SK-N-SH (cell line): ENCODE measurements around the gene TRMT1L. TPM values are rescaled to one million over a fixed set of nuclear protein-coding genes. Genes with fewer than 3 reads are reported as not detected.

Experiments
- CTCF ChIA-PET: fragments of 300-600, 350-600 bp; formaldehyde crosslinking; extraction: SDS; loops from one replicate; lab custom pipeline; 2021; lab: Yijun Ruan, JAX
- POLR2A ChIA-PET: fragments of 350-600 bp; sonication (Branson Sonifier 250); formaldehyde crosslinking; extraction: SDS; loops from one replicate; lab custom pipeline; 2020; ENCODE audit warnings: antibody characterized with exemption, inconsistent platforms; lab: Yijun Ruan, JAX
- DNase-seq: peaks from one replicate; pipeline ENCODE4 v3.0.0; 2012
- H2AFZ ChIP-seq: fragments of 200-600 bp; sonication (generic); 2 replicates; pipeline ENCODE4 v1.8.1; 2016; ENCODE audit warnings: antibody characterized with exemption, mild to moderate bottlenecking, low read depth
- H3F3A ChIP-seq: fragments of 200-600 bp; sonication (generic); replicated peaks from 2 replicates; pipeline ENCODE3; 2016; ENCODE audit warnings: antibody characterized with exemption, mild to moderate bottlenecking; ENCODE audit not compliant: insufficient read depth
- H3K27ac ChIP-seq, 2 experiments: fragments of 200-500 bp in 1 of 2; fragments of 200-600 bp in 1 of 2; sonication (Bioruptor generic) in 1 of 2; sonication (generic), shearing (Covaris generic) in 1 of 2; 2 replicates each; pipeline versions ENCODE4 v1.5.1 to v1.6.1; 2014 to 2016; ENCODE audit warnings: low read depth in 2 of 2, inconsistent platforms in 1 of 2, low read length in 1 of 2, mild to moderate bottlenecking in 1 of 2, mixed read lengths in 1 of 2
- H3K27me3 ChIP-seq: fragments of 200-600 bp; sonication (generic), shearing (Covaris generic); 2 replicates; pipeline ENCODE4 v1.6.1; 2016; ENCODE audit warnings: mixed run types; ENCODE audit not compliant: insufficient read depth
- H3K36me3 ChIP-seq, 2 experiments: fragments of 200-500 bp in 1 of 2; fragments of 200-600 bp in 1 of 2; sonication (Bioruptor generic) in 1 of 2; sonication (generic) in 1 of 2; replicated peaks in 1 of 2; 2 replicates each; pipeline versions ENCODE3 to v1.5.1; 2014 to 2016; ENCODE audit warnings: low read length in 1 of 2, mild to moderate bottlenecking in 1 of 2; ENCODE audit not compliant: insufficient read depth in 2 of 2, control insufficient read depth in 1 of 2
- H3K4me1 ChIP-seq, 2 experiments: fragments of 200-500 bp in 1 of 2; fragments of 200-600 bp in 1 of 2; sonication (Bioruptor generic) in 1 of 2; sonication (generic), shearing (Covaris generic) in 1 of 2; 2 replicates each; pipeline versions ENCODE4 v1.5.1 to v1.6.1; 2014 to 2016; ENCODE audit warnings: low read depth in 1 of 2, low read length in 1 of 2, mixed run types in 1 of 2; ENCODE audit not compliant: insufficient read depth in 2 of 2, control insufficient read depth in 1 of 2
- H3K4me2 ChIP-seq: fragments of 200-600 bp; sonication (generic), shearing (Covaris generic); 2 replicates; pipeline ENCODE4 v1.6.1; 2017; ENCODE audit warnings: mixed run types
- H3K4me3 ChIP-seq, 2 experiments: fragments of 200-500 bp in 1 of 2; fragments of 200-600 bp in 1 of 2; sonication (Bioruptor generic) in 1 of 2; sonication (generic), shearing (Covaris generic) in 1 of 2; 2 replicates each; pipeline versions ENCODE4 v1.5.1 to v1.8.1; 2014 to 2016; ENCODE audit warnings: low read depth in 2 of 2, inconsistent platforms in 1 of 2, low read length in 1 of 2, mild to moderate bottlenecking in 1 of 2, mixed read lengths in 1 of 2, moderate library complexity in 1 of 2
- H3K79me2 ChIP-seq: fragments of 200-600 bp; sonication (generic); 2 replicates; pipeline ENCODE4 v1.8.1; 2017; ENCODE audit warnings: mild to moderate bottlenecking; ENCODE audit not compliant: insufficient read depth
- H3K9ac ChIP-seq: fragments of 200-600 bp; sonication (generic); 2 replicates; pipeline ENCODE4 v1.6.1; 2017; ENCODE audit warnings: mixed run types
- H3K9me2 ChIP-seq: fragments of 200-600 bp; sonication (generic); 2 replicates; pipeline ENCODE4 v1.6.1; 2017; ENCODE audit warnings: mixed run types
- H3K9me3 ChIP-seq: fragments of 200-600 bp; sonication (generic); 2 replicates; pipeline ENCODE4 v1.6.1; 2017; ENCODE audit warnings: mixed run types, mild to moderate bottlenecking, moderate library complexity
- H4K20me1 ChIP-seq: fragments of 200-600 bp; sonication (generic); 2 replicates; pipeline ENCODE4 v1.6.1; 2017; ENCODE audit warnings: mild to moderate bottlenecking, mixed run types; ENCODE audit not compliant: insufficient read depth
- EP300 ChIP-seq, 2 experiments: IDR thresholded peaks; 2 replicates each; pipeline versions ENCODE4 v1.4.0 to v1.6.1; 2012; ENCODE audit warnings: borderline replicate concordance in 1 of 2, low read depth in 1 of 2, low read length in 1 of 2
- FOSL2 ChIP-seq: IDR thresholded peaks from 2 replicates; pipeline ENCODE4 v1.4.0; 2012; ENCODE audit warnings: low read depth, mild to moderate bottlenecking, moderate library complexity, borderline replicate concordance
- FOXM1 ChIP-seq: IDR thresholded peaks from 2 replicates; pipeline ENCODE4 v1.4.0; 2012; ENCODE audit warnings: low read depth, mild to moderate bottlenecking
- GABPA ChIP-seq: IDR thresholded peaks from 2 replicates; pipeline ENCODE4 v1.4.0; 2012; ENCODE audit warnings: low read depth, mild to moderate bottlenecking
- IRF3 ChIP-seq: fragments of 150-350 bp; IDR thresholded peaks from 2 replicates; pipeline ENCODE4 v1.6.1; 2016; ENCODE audit warnings: mild to moderate bottlenecking, low read depth, low read length
- JUND ChIP-seq: IDR thresholded peaks from 2 replicates; pipeline ENCODE4 v1.4.0; 2012
- MXI1 ChIP-seq: IDR thresholded peaks from 2 replicates; pipeline ENCODE4 v1.6.1; 2012; ENCODE audit warnings: mild to moderate bottlenecking, low read depth, low read length, improper control_type of control experiment
- NFIC ChIP-seq: IDR thresholded peaks from 2 replicates; pipeline ENCODE4 v1.4.0; 2012; ENCODE audit warnings: borderline replicate concordance
- NRF1 ChIP-seq: IDR thresholded peaks from 2 replicates; pipeline ENCODE4 v1.6.1; 2012; ENCODE audit warnings: low read depth, mild to moderate bottlenecking, low read length
- RCOR1 ChIP-seq: fragments of 150-350 bp; IDR thresholded peaks from 2 replicates; pipeline ENCODE4 v1.6.1; 2017; ENCODE audit warnings: antibody characterized with exemption, low read length
- REST ChIP-seq: IDR thresholded peaks from 2 replicates; pipeline ENCODE4 v1.6.1; 2012; ENCODE audit warnings: mild to moderate bottlenecking, low read depth, low read length, moderate library complexity
- SMC3 ChIP-seq: IDR thresholded peaks from 2 replicates; pipeline ENCODE4 v1.6.1; 2012; ENCODE audit warnings: low read depth, low read length, improper control_type of control experiment
- TAF1 ChIP-seq: IDR thresholded peaks from 2 replicates; pipeline ENCODE4 v1.6.1; 2012; ENCODE audit warnings: low read depth, mild to moderate bottlenecking, low read length, moderate library complexity, borderline replicate concordance
- TCF12 ChIP-seq: IDR thresholded peaks from 2 replicates; pipeline ENCODE4 v1.4.0; 2012
- TEAD4 ChIP-seq: IDR thresholded peaks from 2 replicates; pipeline ENCODE4 v1.4.0; 2012; ENCODE audit warnings: mild to moderate bottlenecking, borderline replicate concordance; ENCODE audit not compliant: insufficient read depth
- YY1 ChIP-seq: IDR thresholded peaks from 2 replicates; pipeline ENCODE4 v1.4.0; 2012; ENCODE audit warnings: low read depth, mild to moderate bottlenecking
- ZBTB33 ChIP-seq: IDR thresholded peaks from 2 replicates; pipeline ENCODE4 v1.4.0; 2012; ENCODE audit warnings: low read depth, borderline replicate concordance
- WGBS: methylation state at CpG from one replicate; pipeline ENCODE4 v1.1.6; 2017; ENCODE audit warnings: low lambda C conversion rate; 5-methylcytosine and 5-hydroxymethylcytosine counted together
- polyA plus RNA-seq, 3 experiments: library from polyadenylated mRNA; depleted of rRNA; stranded (reverse); fragments of >200 nt; gene quantifications; 2 replicates each; pipeline ENCODE4 v1.2.3, GENCODE V29; 2012

TRMT1L gene
- polyA plus RNA-seq, 1 of the 3 experiments (the other 2 are of a cell fraction) = 12.2 TPM

GRCh38 chr1:185152187-185152767 is 4.5 kb downstream of the TRMT1L start:
- Histone ChIP-seq H3K4me3 (no peak overlapping the region), H3K27me3 (no peaks in the 10 kb centered on the region), H4K20me1 (no peaks in the 10 kb centered on the region), H3K36me3 (peaks cover 42 to 43% of the 10 kb centered on the region in 2 experiments), H3K9me2 (no peaks in the 10 kb centered on the region), H3K79me2 (peaks cover 24% of the 10 kb centered on the region), H3K9ac (no peak overlapping the region), H3K9me3 (no peaks in the 10 kb centered on the region), H2AFZ (no peak overlapping the region), H3F3A (peaks cover 5% of the 10 kb centered on the region), H3K4me1 (peaks cover 8 to 14% of the 10 kb centered on the region in 2 experiments; a peak in 3 of 4 replicates), H3K4me2 (no peak overlapping the region), H3K27ac (no peak overlapping the region)
- ChIA-PET POLR2A (no interaction called here), CTCF (no interaction called here)
- no peak for TF ChIP-seq FOSL2
- TF ChIP-seq FOXM1 = no peak
- TF ChIP-seq TCF12 = no peak
- TF ChIP-seq NFIC = no peak
- no peak for TF ChIP-seq EP300 (IDR thresholded peaks at IDR 0.05; ENCODE audit: borderline replicate concordance in 1 of 2, low read depth in 1 of 2, low read length in 1 of 2)
- TF ChIP-seq MXI1 = no peak
- TF ChIP-seq REST = no peak
- TF ChIP-seq ZBTB33 = no peak
- TF ChIP-seq YY1 = no peak
- 94% methylated on average over 3 of the region's 3 CpGs for WGBS
- no peak for DNase-seq

- Histone ChIP-seq H3K27ac (no peak overlapping the region), H3K9me3 (no peaks in the 10 kb centered on the region), H4K20me1 (no peaks in the 10 kb centered on the region), H3K9me2 (no peaks in the 10 kb centered on the region), H3K4me3 (no peak overlapping the region), H3K79me2 (peaks cover 23% of the 10 kb centered on the region), H3F3A (peaks cover 5% of the 10 kb centered on the region), H3K4me1 (peaks cover 8 to 14% of the 10 kb centered on the region in 2 experiments; a peak in 3 of 4 replicates), H3K9ac (no peak overlapping the region), H3K36me3 (peaks cover 53 to 54% of the 10 kb centered on the region in 2 experiments), H3K4me2 (no peak overlapping the region), H3K27me3 (no peaks in the 10 kb centered on the region), H2AFZ (no peak overlapping the region)
- 91% methylated on average over 5 of the region's 5 CpGs for WGBS
- ChIA-PET POLR2A (no interaction called here), CTCF (no interaction called here)
- DNase-seq = no peak
- TF ChIP-seq IRF3 (no peak), ZBTB33 (no peak), GABPA (no peak), SMC3 (no peak), TEAD4 (no peak), JUND (no peak), TAF1 (no peak), FOSL2 (no peak), NRF1 (no peak), TCF12 (no peak), RCOR1 (no peak)
These were observed 5.5 kb downstream of the TRMT1L start for GRCh38 chr1:185151215-185151614.
